Small intestine (tissue), 7 donors: Measurements from ENCODE around the gene MYO1B. TPM values are rescaled to one million over a fixed set of nuclear protein-coding genes. Genes with fewer than 3 reads are reported as not detected.

Source experiments
- DNase-seq, 2 donors: peaks; one replicate each; pipeline versions ENCODE4 v3.0.0 to v3.0.0-alpha.2; 2013
- FAIRE-seq: peaks from 2 replicates; lab custom pipeline; 2012; peaks lifted over from hg19 to GRCh38; lab: Jason Lieb, UNC
- H3K27ac ChIP-seq, 3 donors: one replicate each; pipeline ENCODE4 v1.5.1; 2013; ENCODE audit warnings: low read length in 2 of 3, mild to moderate bottlenecking in 2 of 3, control low read depth in 1 of 3, inconsistent platforms in 1 of 3, low read depth in 1 of 3, moderate library complexity in 1 of 3
- H3K27me3 ChIP-seq, 3 donors: one replicate each; pipeline ENCODE4 v1.6.1; 2013; ENCODE audit warnings: low read length in 3 of 3, inconsistent platforms in 1 of 3; ENCODE audit not compliant: control insufficient read depth in 3 of 3, insufficient read depth in 3 of 3
- H3K36me3 ChIP-seq, 3 donors: one replicate each; pipeline ENCODE4 v1.6.1; 2013; ENCODE audit warnings: low read length in 3 of 3, inconsistent platforms in 1 of 3, low read depth in 1 of 3, mild to moderate bottlenecking in 1 of 3, moderate library complexity in 1 of 3; ENCODE audit not compliant: control insufficient read depth in 3 of 3, insufficient read depth in 2 of 3
- H3K4me1 ChIP-seq, 3 donors: one replicate each; pipeline ENCODE4 v1.6.1; 2013; ENCODE audit warnings: low read length in 2 of 3, inconsistent platforms in 1 of 3, low read depth in 1 of 3, mild to moderate bottlenecking in 1 of 3, moderate library complexity in 1 of 3; ENCODE audit not compliant: control insufficient read depth in 3 of 3, insufficient read depth in 2 of 3
- H3K4me3 ChIP-seq, 3 donors: one replicate each; pipeline ENCODE4 v1.5.1; 2013; ENCODE audit warnings: low read length in 3 of 3, control low read depth in 1 of 3, inconsistent platforms in 1 of 3, low read depth in 1 of 3, mild to moderate bottlenecking in 1 of 3, moderate library complexity in 1 of 3
- H3K9me3 ChIP-seq, 2 donors: one replicate each; pipeline ENCODE4 v1.6.1; 2013; ENCODE audit warnings: low read depth in 1 of 2, low read length in 1 of 2; ENCODE audit not compliant: control insufficient read depth in 2 of 2, insufficient read depth in 1 of 2
- WGBS, 3 donors: extraction: QIAGEN DNeasy Blood & Tissue Kit; methylation state at CpG; one replicate each; pipeline ENCODE4 v1.1.7; 2013; 5-methylcytosine and 5-hydroxymethylcytosine counted together
- polyA plus RNA-seq, 4 donors: library from polyadenylated mRNA; stranded (reverse) in 3 of 4; unstranded in 1 of 4; fragments of 200-250 nt in 3 of 4; fragments of 120-200 nt in 1 of 4; gene quantifications; one replicate each; pipeline versions ENCODE4 v1.2.1 to v1.2.3, GENCODE V29; 2013
- donor health status: healthy with polysubstance abuse.
- donor health status: control.
- donor health status: control.
- donor health status: Bipolar disorder and iron deficiency.
- donor health status: healthy.

Gene MYO1B
- polyA plus RNA-seq, 4 donors, result 8.1 to 34.8 (median 12.9) TPM

- Histone ChIP-seq H3K4me1 (no peaks in the 10 kb centered on the region), H3K27ac (no peak overlapping the region), H3K9me3 (no peaks in the 10 kb centered on the region), H3K27me3 (no peaks in the 10 kb centered on the region), H3K36me3 (no peaks in the 10 kb centered on the region), H3K4me3 (no peak overlapping the region)
- WGBS, 3 donors, result 79 to 92% (median 89%) methylated on average over 4 of the region's 4 CpGs
- FAIRE-seq (no peak), DNase-seq (no peak)
Measured at GRCh38 chr2:191255271-191255670, 10.1 kb downstream of the MYO1B start.

GRCh38 chr2:191255756-191256312 is 10.6 kb downstream of the MYO1B start:
- H3K4me3 ChIP-seq, result no peak overlapping the region
- no peak overlapping the region for H3K27ac ChIP-seq
- no peaks in the 10 kb centered on the region for H3K4me1 ChIP-seq
- H3K9me3 ChIP-seq, result no peaks in the 10 kb centered on the region
- FAIRE-seq (no peak), DNase-seq (no peak)
- WGBS, 3 donors, result 85 to 94% (median 94%) methylated on average over 7 of the region's 7 CpGs
- H3K36me3 ChIP-seq, result no peaks in the 10 kb centered on the region
- no peaks in the 10 kb centered on the region for H3K27me3 ChIP-seq

GRCh38 chr2:191257934-191258333 is 12.7 kb downstream of the MYO1B start:
- 92 to 96% (median 92%) methylated on average over 5 of the region's 5 CpGs for WGBS, 3 donors
- Histone ChIP-seq H3K9me3 (no peaks in the 10 kb centered on the region), H3K27ac (no peak overlapping the region), H3K27me3 (no peaks in the 10 kb centered on the region), H3K4me1 (no peaks in the 10 kb centered on the region), H3K36me3 (no peaks in the 10 kb centered on the region), H3K4me3 (no peak overlapping the region)
- DNase-seq (no peak), FAIRE-seq (no peak)

DNA sequence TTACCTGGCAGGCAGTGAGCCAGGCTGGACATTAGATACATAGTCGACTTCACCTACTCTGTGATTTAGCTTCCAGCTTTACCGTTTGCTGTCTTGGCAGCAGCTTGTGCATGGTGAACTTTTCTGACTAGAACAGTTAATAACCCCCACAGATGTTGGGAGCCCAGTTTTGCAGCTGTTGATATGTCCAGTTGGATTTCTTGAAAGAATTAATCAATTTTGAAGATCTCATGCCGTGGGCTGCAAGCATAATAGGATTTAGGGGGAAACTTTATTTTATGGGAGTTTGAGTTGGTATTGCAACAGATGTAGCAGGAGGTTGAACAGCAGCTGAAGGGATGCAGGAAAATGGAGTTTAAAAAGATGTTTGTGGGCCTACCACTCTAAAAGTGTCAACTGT is 13.8 kb downstream of the MYO1B start:
- Histone ChIP-seq H3K36me3 (no peaks in the 10 kb centered on the region), H3K4me3 (no peak overlapping the region), H3K27me3 (no peaks in the 10 kb centered on the region), H3K9me3 (no peaks in the 10 kb centered on the region), H3K27ac (no peak overlapping the region), H3K4me1 (no peaks in the 10 kb centered on the region)
- no peak for DNase-seq
- FAIRE-seq, result no peak
- 53 to 55% (median 53%) methylated on average over 3 of the region's 3 CpGs for WGBS, 3 donors

GRCh38 chr2:191262436-191262835 is 17.2 kb downstream of the MYO1B start:
- Histone ChIP-seq H3K27ac (no peak overlapping the region), H3K4me3 (no peak overlapping the region), H3K36me3 (no peaks in the 10 kb centered on the region), H3K27me3 (no peaks in the 10 kb centered on the region), H3K9me3 (no peaks in the 10 kb centered on the region), H3K4me1 (peaks cover 0 to 2% (median 0%) of the 10 kb centered on the region in 3 donors)
- no peak for DNase-seq
- WGBS, 3 donors, result 95 to 99% (median 96%) methylated on average over 5 of the region's 5 CpGs
- no peak for FAIRE-seq

GRCh38 chr2:191263050-191263449 is 17.8 kb downstream of the MYO1B start:
- WGBS, 3 donors, result 33 to 36% (median 35%) methylated on average over 2 of the region's 2 CpGs
- H3K4me1 ChIP-seq, result peaks cover 0 to 2% (median 0%) of the 10 kb centered on the region in 3 donors
- no peak overlapping the region for H3K4me3 ChIP-seq
- no peaks in the 10 kb centered on the region for H3K36me3 ChIP-seq
- H3K9me3 ChIP-seq, result no peaks in the 10 kb centered on the region
- no peaks in the 10 kb centered on the region for H3K27me3 ChIP-seq
- no peak for FAIRE-seq
- no peak overlapping the region for H3K27ac ChIP-seq
- DNase-seq, result no peak

GRCh38 chr2:191264647-191265081 is 19.5 kb downstream of the MYO1B start:
- WGBS, 3 donors, result 61 to 72% (median 70%) methylated on average over 3 of the region's 3 CpGs

GRCh38 chr2:191265311-191266170 is 20.3 kb downstream of the MYO1B start:
- Histone ChIP-seq H3K4me3 (no peak overlapping the region), H3K27me3 (no peaks in the 10 kb centered on the region), H3K9me3 (no peaks in the 10 kb centered on the region), H3K36me3 (peaks cover 0 to 4% (median 0%) of the 10 kb centered on the region in 3 donors), H3K27ac (peak overlapping the region in 1 of 3 donors; percentile 29), H3K4me1 (peaks cover 0 to 2% (median 0%) of the 10 kb centered on the region in 3 donors)
- FAIRE-seq (no peak), DNase-seq (no peak)
- WGBS, 3 donors, result 62 to 93% (median 81%) methylated on average over 15 of the region's 15 CpGs

More at GRCh38 chr2:191264647-191265081, 19.5 kb downstream of the MYO1B start:
- no peak for FAIRE-seq
- Histone ChIP-seq H3K27me3 (no peaks in the 10 kb centered on the region), H3K4me3 (no peak overlapping the region), H3K4me1 (peaks cover 0 to 2% (median 0%) of the 10 kb centered on the region in 3 donors), H3K27ac (peak overlapping the region in 1 of 3 donors; percentile 29), H3K36me3 (peaks cover 0 to 4% (median 0%) of the 10 kb centered on the region in 3 donors), H3K9me3 (no peaks in the 10 kb centered on the region)
- no peak for DNase-seq
